SK-N-SH (cell line): ENCODE results near the gene PATL2. TPM values are rescaled to one million over a fixed set of nuclear protein-coding genes. Genes with fewer than 3 reads are reported as not detected.

ENCODE experiments used
- CTCF ChIA-PET: fragments of 300-600, 350-600 bp; formaldehyde crosslinking; extraction: SDS; loops from one replicate; lab custom pipeline; 2021; lab: Yijun Ruan, JAX
- POLR2A ChIA-PET: fragments of 350-600 bp; sonication (Branson Sonifier 250); formaldehyde crosslinking; extraction: SDS; loops from one replicate; lab custom pipeline; 2020; ENCODE audit warnings: antibody characterized with exemption, inconsistent platforms; lab: Yijun Ruan, JAX
- DNase-seq: peaks from one replicate; pipeline ENCODE4 v3.0.0; 2012
- H2AFZ ChIP-seq: fragments of 200-600 bp; sonication (generic); 2 replicates; pipeline ENCODE4 v1.8.1; 2016; ENCODE audit warnings: antibody characterized with exemption, mild to moderate bottlenecking, low read depth
- H3F3A ChIP-seq: fragments of 200-600 bp; sonication (generic); replicated peaks from 2 replicates; pipeline ENCODE3; 2016; ENCODE audit warnings: antibody characterized with exemption, mild to moderate bottlenecking; ENCODE audit not compliant: insufficient read depth
- H3K27ac ChIP-seq, 2 experiments: fragments of 200-500 bp in 1 of 2; fragments of 200-600 bp in 1 of 2; sonication (Bioruptor generic) in 1 of 2; sonication (generic), shearing (Covaris generic) in 1 of 2; 2 replicates each; pipeline versions ENCODE4 v1.5.1 to v1.6.1; 2014 to 2016; ENCODE audit warnings: low read depth in 2 of 2, inconsistent platforms in 1 of 2, low read length in 1 of 2, mild to moderate bottlenecking in 1 of 2, mixed read lengths in 1 of 2
- H3K27me3 ChIP-seq: fragments of 200-600 bp; sonication (generic), shearing (Covaris generic); 2 replicates; pipeline ENCODE4 v1.6.1; 2016; ENCODE audit warnings: mixed run types; ENCODE audit not compliant: insufficient read depth
- H3K36me3 ChIP-seq, 2 experiments: fragments of 200-500 bp in 1 of 2; fragments of 200-600 bp in 1 of 2; sonication (Bioruptor generic) in 1 of 2; sonication (generic) in 1 of 2; replicated peaks in 1 of 2; 2 replicates each; pipeline versions ENCODE3 to v1.5.1; 2014 to 2016; ENCODE audit warnings: low read length in 1 of 2, mild to moderate bottlenecking in 1 of 2; ENCODE audit not compliant: insufficient read depth in 2 of 2, control insufficient read depth in 1 of 2
- H3K4me1 ChIP-seq, 2 experiments: fragments of 200-500 bp in 1 of 2; fragments of 200-600 bp in 1 of 2; sonication (Bioruptor generic) in 1 of 2; sonication (generic), shearing (Covaris generic) in 1 of 2; 2 replicates each; pipeline versions ENCODE4 v1.5.1 to v1.6.1; 2014 to 2016; ENCODE audit warnings: low read depth in 1 of 2, low read length in 1 of 2, mixed run types in 1 of 2; ENCODE audit not compliant: insufficient read depth in 2 of 2, control insufficient read depth in 1 of 2
- H3K4me2 ChIP-seq: fragments of 200-600 bp; sonication (generic), shearing (Covaris generic); 2 replicates; pipeline ENCODE4 v1.6.1; 2017; ENCODE audit warnings: mixed run types
- H3K4me3 ChIP-seq, 2 experiments: fragments of 200-500 bp in 1 of 2; fragments of 200-600 bp in 1 of 2; sonication (Bioruptor generic) in 1 of 2; sonication (generic), shearing (Covaris generic) in 1 of 2; 2 replicates each; pipeline versions ENCODE4 v1.5.1 to v1.8.1; 2014 to 2016; ENCODE audit warnings: low read depth in 2 of 2, inconsistent platforms in 1 of 2, low read length in 1 of 2, mild to moderate bottlenecking in 1 of 2, mixed read lengths in 1 of 2, moderate library complexity in 1 of 2
- H3K79me2 ChIP-seq: fragments of 200-600 bp; sonication (generic); 2 replicates; pipeline ENCODE4 v1.8.1; 2017; ENCODE audit warnings: mild to moderate bottlenecking; ENCODE audit not compliant: insufficient read depth
- H3K9ac ChIP-seq: fragments of 200-600 bp; sonication (generic); 2 replicates; pipeline ENCODE4 v1.6.1; 2017; ENCODE audit warnings: mixed run types
- H3K9me2 ChIP-seq: fragments of 200-600 bp; sonication (generic); 2 replicates; pipeline ENCODE4 v1.6.1; 2017; ENCODE audit warnings: mixed run types
- H3K9me3 ChIP-seq: fragments of 200-600 bp; sonication (generic); 2 replicates; pipeline ENCODE4 v1.6.1; 2017; ENCODE audit warnings: mixed run types, mild to moderate bottlenecking, moderate library complexity
- H4K20me1 ChIP-seq: fragments of 200-600 bp; sonication (generic); 2 replicates; pipeline ENCODE4 v1.6.1; 2017; ENCODE audit warnings: mild to moderate bottlenecking, mixed run types; ENCODE audit not compliant: insufficient read depth
- CHD2 ChIP-seq: fragments of 150-350 bp; IDR thresholded peaks from 2 replicates; pipeline ENCODE4 v1.6.1; 2018; ENCODE audit warnings: low read length; ENCODE audit not compliant: partially characterized antibody
- ELF1 ChIP-seq: IDR thresholded peaks from 2 replicates; pipeline ENCODE4 v1.4.0; 2012
- EZH2phosphoT487 ChIP-seq: fragments of 200-600 bp; sonication (generic); IDR thresholded peaks from 2 replicates; pipeline ENCODE4 v1.6.1; 2017; ENCODE audit warnings: low read depth, mixed run types, mild to moderate bottlenecking, antibody characterized with exemption, moderate library complexity, borderline replicate concordance
- FOSL2 ChIP-seq: IDR thresholded peaks from 2 replicates; pipeline ENCODE4 v1.4.0; 2012; ENCODE audit warnings: low read depth, mild to moderate bottlenecking, moderate library complexity, borderline replicate concordance
- FOXJ3 ChIP-seq: sonication (generic); formaldehyde crosslinking; IDR thresholded peaks from 2 replicates; pipeline ENCODE4 v1.5.1; 2020; ENCODE audit warnings: mild to moderate bottlenecking, missing genetic modification reagents
- FOXM1 ChIP-seq: IDR thresholded peaks from 2 replicates; pipeline ENCODE4 v1.4.0; 2012; ENCODE audit warnings: low read depth, mild to moderate bottlenecking
- GABPA ChIP-seq: IDR thresholded peaks from 2 replicates; pipeline ENCODE4 v1.4.0; 2012; ENCODE audit warnings: low read depth, mild to moderate bottlenecking
- GATA2 ChIP-seq: sonication (generic); formaldehyde crosslinking; IDR thresholded peaks from 2 replicates; pipeline ENCODE4 v1.5.0; 2020; ENCODE audit warnings: mild to moderate bottlenecking, missing genetic modification reagents
- JUND ChIP-seq: IDR thresholded peaks from 2 replicates; pipeline ENCODE4 v1.4.0; 2012
- MEF2A ChIP-seq: IDR thresholded peaks from 2 replicates; pipeline ENCODE4 v1.4.0; 2012; ENCODE audit warnings: low read depth, borderline replicate concordance
- MXI1 ChIP-seq: IDR thresholded peaks from 2 replicates; pipeline ENCODE4 v1.6.1; 2012; ENCODE audit warnings: mild to moderate bottlenecking, low read depth, low read length, improper control_type of control experiment
- RAD21 ChIP-seq: IDR thresholded peaks from 2 replicates; pipeline ENCODE4 v1.6.1; 2012; ENCODE audit warnings: mild to moderate bottlenecking, low read length
- RCOR1 ChIP-seq: fragments of 150-350 bp; IDR thresholded peaks from 2 replicates; pipeline ENCODE4 v1.6.1; 2017; ENCODE audit warnings: antibody characterized with exemption, low read length
- REST ChIP-seq: IDR thresholded peaks from 2 replicates; pipeline ENCODE4 v1.6.1; 2012; ENCODE audit warnings: mild to moderate bottlenecking, low read depth, low read length, moderate library complexity
- RXRA ChIP-seq: IDR thresholded peaks from 2 replicates; pipeline ENCODE4 v1.4.0; 2012; ENCODE audit warnings: low read depth, mild to moderate bottlenecking, borderline replicate concordance
- SIN3A ChIP-seq: IDR thresholded peaks from 2 replicates; pipeline ENCODE4 v1.6.1; 2012; ENCODE audit warnings: low read depth, mild to moderate bottlenecking, low read length, moderate library complexity, borderline replicate concordance
- SMC3 ChIP-seq: IDR thresholded peaks from 2 replicates; pipeline ENCODE4 v1.6.1; 2012; ENCODE audit warnings: low read depth, low read length, improper control_type of control experiment
- TCF12 ChIP-seq: IDR thresholded peaks from 2 replicates; pipeline ENCODE4 v1.4.0; 2012
- TEAD4 ChIP-seq: IDR thresholded peaks from 2 replicates; pipeline ENCODE4 v1.4.0; 2012; ENCODE audit warnings: mild to moderate bottlenecking, borderline replicate concordance; ENCODE audit not compliant: insufficient read depth
- USF2 ChIP-seq: fragments of 150-350 bp; IDR thresholded peaks from 2 replicates; pipeline ENCODE4 v1.6.1; 2017; ENCODE audit warnings: antibody characterized with exemption, low read length, low read depth, borderline replicate concordance
- YY1 ChIP-seq: IDR thresholded peaks from 2 replicates; pipeline ENCODE4 v1.4.0; 2012; ENCODE audit warnings: low read depth, mild to moderate bottlenecking
- WGBS: methylation state at CpG from one replicate; pipeline ENCODE4 v1.1.6; 2017; ENCODE audit warnings: low lambda C conversion rate; 5-methylcytosine and 5-hydroxymethylcytosine counted together
- polyA plus RNA-seq, 3 experiments: library from polyadenylated mRNA; depleted of rRNA; stranded (reverse); fragments of >200 nt; gene quantifications; 2 replicates each; pipeline ENCODE4 v1.2.3, GENCODE V29; 2012
- TF ChIP-seq, protein P1 (sequence below): IDR thresholded peaks from 2 replicates; pipeline ENCODE4 v1.4.0; 2012; ENCODE audit warnings: low read depth

The PATL2 gene
- polyA plus RNA-seq, 1 of the 3 experiments (the other 2 are of a cell fraction), result 0.31 TPM

GRCh38 chr15:44623178-44623577 lies 87.9 kb downstream of the PATL2 start (continued):
- no peak for TF ChIP-seq TEAD4
- TF ChIP-seq RXRA, result no peak
- TF ChIP-seq, protein P1, sequence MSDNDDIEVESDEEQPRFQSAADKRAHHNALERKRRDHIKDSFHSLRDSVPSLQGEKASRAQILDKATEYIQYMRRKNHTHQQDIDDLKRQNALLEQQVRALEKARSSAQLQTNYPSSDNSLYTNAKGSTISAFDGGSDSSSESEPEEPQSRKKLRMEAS, result no peak
- TF ChIP-seq MEF2A, result no peak
- TF ChIP-seq CHD2, result no peak
- no peak for TF ChIP-seq ELF1
- no peak for TF ChIP-seq SMC3
- no peak for TF ChIP-seq FOXM1
- no peak for TF ChIP-seq FOXJ3 (CRISPR knock-in tag)
- TF ChIP-seq RCOR1, result no peak

- ChIA-PET POLR2A (no interaction called here), CTCF (interaction anchor here (1.4 to 1.5 kb wide), 3 partner anchors 22 to 35 kb away, joined by 3 to 4 read pairs (median 3); no protein-coding TSS in a partner anchor)
- peaks cover 49 to 76% of the 10 kb centered on the region in 2 experiments for H3K36me3 ChIP-seq
- H3K27me3 ChIP-seq, result no peaks in the 10 kb centered on the region
- no peaks in the 10 kb centered on the region for H3K4me1 ChIP-seq
- no peak overlapping the region for H2AFZ ChIP-seq
- TF ChIP-seq FOXJ3 (CRISPR knock-in tag) (no peak), RCOR1 (no peak), RXRA (no peak), JUND (no peak), SIN3A (no peak), TCF12 (no peak), EZH2phosphoT487 (no peak), GATA2 (CRISPR knock-in tag) (no peak), SMC3 (no peak), REST (no peak), FOXM1 (no peak), RAD21 (no peak), YY1 (no peak), FOSL2 (no peak), USF2 (no peak), MXI1 (no peak), GABPA (no peak)
- no peak overlapping the region for H3K4me3 ChIP-seq
- no peaks in the 10 kb centered on the region for H3K9me3 ChIP-seq
- DNase-seq, result no peak
- no peak overlapping the region for H3K4me2 ChIP-seq
- no peak overlapping the region for H3K9ac ChIP-seq
- H4K20me1 ChIP-seq, result no peaks in the 10 kb centered on the region
- H3K79me2 ChIP-seq, result no peaks in the 10 kb centered on the region
- WGBS, result 97% methylated on average over 1 of the region's 1 CpG
- no peak overlapping the region for H3K27ac ChIP-seq
- H3K9me2 ChIP-seq, result no peaks in the 10 kb centered on the region
- H3F3A ChIP-seq, result no peaks in the 10 kb centered on the region
Measured at GRCh38 chr15:44620081-44620480, 91.0 kb downstream of the PATL2 start.
